G401.6 (cell line): Measurements from ENCODE around the gene LASP1.
A peak's percentile ranks its signal among the peaks of the same experiment; 100 is the strongest.
"Not testable (repeated sequence)": the region's sequence is repeated elsewhere in the genome, so short reads cannot be mapped to it uniquely, and the experiment has no call there.

Source experiments
- FAIRE-seq: peaks from 2 replicates; lab custom pipeline; 2012; peaks lifted over from hg19 to GRCh38; lab: Jason Lieb, UNC

Gene LASP1

GRCh38 chr17:38940404-38940803 is 70.5 kb downstream of the LASP1 start:
- FAIRE-seq: no peak

GRCh38 chr17:38942696-38943334 is 73.0 kb downstream of the LASP1 start:
- FAIRE-seq: peak; percentile 79

- peak; percentile 31 for FAIRE-seq
Measured at GRCh38 chr17:38943607-38944006, 73.7 kb downstream of the LASP1 start.

GRCh38 chr17:38947189-38947588 is 77.3 kb downstream of the LASP1 start:
- no peak for FAIRE-seq

GRCh38 chr17:38953800-38954199 is 83.9 kb downstream of the LASP1 start:
- not testable (repeated sequence) for FAIRE-seq

GRCh38 chr17:38958326-38958725 is 88.5 kb downstream of the LASP1 start:
- FAIRE-seq: peak; percentile 97

- no peak for FAIRE-seq
Measured at GRCh38 chr17:38958756-38959155, 88.9 kb downstream of the LASP1 start.

- no peak for FAIRE-seq
Measured at GRCh38 chr17:38959508-38959907, 89.7 kb downstream of the LASP1 start.

- FAIRE-seq: peak; percentile 61
Measured at GRCh38 chr17:38960402-38960801, 90.5 kb downstream of the LASP1 start.

GRCh38 chr17:38961413-38961812 is 91.6 kb downstream of the LASP1 start:
- no peak for FAIRE-seq

GRCh38 chr17:38967290-38967738 is 97.5 kb downstream of the LASP1 start, which contains the start of gene FBXO47:
Gene FBXO47, minus strand, starts transcription at chr17:38967403. Its CDS starts 4,378 bp downstream, at chr17:38963025.
- no peak for FAIRE-seq

GRCh38 chr17:38969281-38969680 is 99.4 kb downstream of the LASP1 start:
- FAIRE-seq: no peak

- no peak for FAIRE-seq
Measured at GRCh38 chr17:38970128-38970527, 100.3 kb downstream of the LASP1 start.

GRCh38 chr17:38970804-38971203 is 100.9 kb downstream of the LASP1 start:
- FAIRE-seq: no peak
